ENCODE data around the gene GIMAP1.

Gene GIMAP1

DNA sequence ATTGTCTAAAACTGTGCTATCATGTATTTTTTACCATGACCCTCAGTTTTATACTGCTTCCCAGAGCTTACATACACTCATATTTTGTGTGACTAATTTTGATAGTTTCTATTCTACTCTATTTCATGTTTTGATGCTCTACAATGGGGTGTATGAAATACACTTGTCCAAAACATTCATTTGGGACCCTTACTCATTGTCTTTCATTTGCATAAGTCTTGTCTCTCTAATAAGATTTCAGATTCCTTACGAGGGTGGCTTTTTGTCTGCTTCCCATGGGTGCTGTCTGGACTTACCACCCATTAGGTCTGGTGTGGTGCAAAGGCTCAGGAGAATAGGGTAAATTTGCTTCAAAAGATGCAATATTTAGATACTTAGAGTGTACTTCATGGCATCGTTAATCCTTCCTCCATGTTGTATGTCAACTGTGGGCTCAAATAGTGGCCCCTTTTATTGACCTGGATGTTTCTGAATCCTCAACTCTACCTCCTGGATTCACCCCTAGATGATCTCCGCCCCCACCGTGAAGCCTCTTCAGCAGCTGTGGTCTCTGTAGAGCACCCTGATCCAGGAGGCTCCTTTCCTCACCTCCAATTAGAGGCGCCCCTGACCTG, 17.2 kb downstream of the GIMAP1 start:
- Mint-ChIP-seq H3K9me3 (peaks cover 5% of the 10 kb centered on the region), H3K4me1 (ENCODE audit: low read depth) (peaks cover 90% of the 10 kb centered on the region), H3K36me3 (ENCODE audit: low read depth) (peaks cover 13% of the 10 kb centered on the region), H3K4me3 (peak overlapping the region; percentile 74), H3K27ac (peak overlapping the region; percentile 96), H3K27me3 (no peaks in the 10 kb centered on the region)

DNA sequence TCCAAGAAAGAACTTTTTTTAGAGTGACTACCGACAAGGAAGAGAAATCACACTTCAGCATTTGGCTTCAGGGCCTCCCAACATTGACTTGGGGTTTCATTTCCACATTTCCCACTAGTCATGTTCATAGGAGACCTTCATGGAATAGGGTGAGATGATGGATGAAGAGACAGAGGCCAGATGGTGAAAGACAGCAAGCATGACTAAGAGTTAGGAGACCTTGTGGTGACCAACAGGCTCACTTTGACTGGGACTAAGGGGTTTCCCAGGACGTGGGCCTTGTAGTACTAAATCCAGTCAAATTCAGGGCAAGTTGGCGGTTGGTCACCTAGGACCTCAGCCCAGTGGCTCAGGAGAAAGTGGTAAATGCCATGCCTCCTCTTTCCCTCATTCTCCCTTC, 17.8 kb downstream of the GIMAP1 start:
- Mint-ChIP-seq H3K36me3 (ENCODE audit: low read depth) (peaks cover 15% of the 10 kb centered on the region), H3K4me1 (ENCODE audit: low read depth) (peaks cover 89% of the 10 kb centered on the region), H3K27me3 (no peaks in the 10 kb centered on the region), H3K4me3 (peak overlapping the region; percentile 74), H3K27ac (peak overlapping the region; percentile 96), H3K9me3 (no peaks in the 10 kb centered on the region)

DNA sequence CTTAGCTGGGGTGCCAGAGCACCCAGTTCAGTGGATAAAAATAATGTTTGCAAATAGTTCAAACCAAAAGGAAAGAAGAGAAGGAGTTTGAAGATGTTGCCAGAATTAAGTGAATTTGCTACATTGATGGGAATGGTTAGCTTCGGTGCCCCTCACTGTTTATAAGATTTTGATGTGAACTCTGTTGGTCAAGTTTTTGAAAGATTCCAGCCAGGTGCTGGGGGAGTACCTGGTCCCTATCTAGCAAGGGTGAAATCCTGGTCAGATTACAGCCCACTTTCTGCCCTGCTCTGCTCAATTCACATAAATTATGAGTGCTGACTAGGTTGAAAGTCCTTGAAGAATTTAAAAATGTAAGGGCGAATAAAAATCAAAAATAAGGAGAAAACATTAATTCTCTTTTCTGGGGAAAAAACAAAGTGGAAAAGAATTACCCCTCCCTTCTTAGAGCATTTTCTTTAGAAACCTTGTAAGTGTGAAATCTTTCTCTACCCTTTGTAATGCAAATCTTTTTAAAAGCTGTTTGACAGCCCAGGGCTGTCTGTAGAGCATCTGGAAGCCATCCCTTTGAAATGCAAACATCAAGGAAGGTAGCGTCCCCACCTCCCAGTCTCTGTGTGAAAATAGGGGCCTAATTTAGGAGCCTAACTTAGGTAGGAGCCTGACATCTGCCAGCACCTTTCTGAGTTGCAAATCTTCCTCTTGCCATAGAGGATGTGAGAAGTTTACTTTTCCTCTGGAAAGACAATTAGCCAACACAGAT, 19.4 kb downstream of the GIMAP1 start:
- Mint-ChIP-seq H3K27ac (peak overlapping the region; percentile 96), H3K27me3 (no peaks in the 10 kb centered on the region), H3K36me3 (ENCODE audit: low read depth) (peaks cover 29% of the 10 kb centered on the region), H3K9me3 (no peaks in the 10 kb centered on the region), H3K4me3 (peak overlapping the region; percentile 88), H3K4me1 (ENCODE audit: low read depth) (peaks cover 88% of the 10 kb centered on the region)

DNA sequence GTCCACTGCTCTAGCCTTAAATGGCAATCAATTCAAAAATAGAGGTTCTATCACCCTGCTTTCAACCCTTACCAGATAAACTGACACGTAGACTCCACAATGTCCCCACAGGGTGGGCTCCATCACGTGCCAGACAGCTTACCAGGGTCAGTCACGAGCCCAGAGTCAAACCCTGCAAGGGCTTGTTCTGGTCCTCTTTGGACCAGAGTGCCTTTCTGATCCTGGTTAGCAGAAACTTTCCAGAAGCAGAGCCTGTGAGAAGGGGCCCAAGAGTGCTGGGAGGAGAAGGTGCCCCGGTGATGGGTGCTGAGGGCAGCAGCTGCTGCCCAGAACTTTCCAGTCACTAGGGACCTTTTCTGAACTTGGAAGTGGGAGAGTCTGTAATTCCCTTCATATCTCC, 20.5 kb downstream of the GIMAP1 start:
- H3K4me1 Mint-ChIP-seq (ENCODE audit: low read depth), result peaks cover 90% of the 10 kb centered on the region
- peak overlapping the region; percentile 88 for H3K4me3 Mint-ChIP-seq
- no peaks in the 10 kb centered on the region for H3K9me3 Mint-ChIP-seq
- H3K27ac Mint-ChIP-seq, result peak overlapping the region; percentile 96
- H3K36me3 Mint-ChIP-seq (ENCODE audit: low read depth), result peaks cover 40% of the 10 kb centered on the region
- H3K27me3 Mint-ChIP-seq, result no peaks in the 10 kb centered on the region

DNA sequence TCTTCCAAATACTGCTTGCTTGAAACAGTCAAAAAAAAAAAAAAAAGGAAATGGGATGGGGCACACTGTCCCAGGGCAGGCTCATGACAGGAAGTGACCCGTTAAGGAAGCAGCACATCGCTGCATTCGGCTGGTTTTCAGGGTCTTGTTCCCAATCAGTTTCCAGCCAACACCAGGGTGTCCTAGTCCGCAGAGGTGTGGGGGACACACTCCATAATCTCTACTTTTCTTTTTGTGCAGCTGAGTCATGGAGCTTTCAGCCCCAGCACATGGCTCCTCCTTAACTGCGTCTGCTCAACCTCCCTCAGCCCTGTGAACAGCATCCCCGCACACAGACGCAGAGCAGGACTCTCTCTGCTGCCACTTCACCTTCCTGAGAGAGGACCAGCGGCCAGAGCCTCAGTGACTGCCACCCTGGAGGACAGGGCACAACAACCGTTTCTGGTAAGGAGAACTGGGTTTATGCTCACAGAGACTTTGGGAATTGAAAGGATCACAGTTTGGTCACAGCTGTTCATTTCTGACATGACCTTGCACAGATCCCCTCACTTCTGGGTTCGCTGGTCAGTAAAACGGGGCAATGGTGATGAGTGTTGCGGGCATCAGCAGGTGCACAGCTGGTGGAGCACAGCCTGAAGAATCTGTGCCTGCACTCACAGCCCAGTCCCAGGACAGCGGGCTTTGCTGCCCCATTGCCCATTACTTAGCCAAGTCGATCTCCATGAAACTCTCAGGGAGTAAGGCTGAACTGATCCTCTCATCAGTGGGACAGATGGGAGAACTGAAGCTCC, 21.0 kb downstream of the GIMAP1 start, which contains the start of gene GIMAP5:
TSS of gene GIMAP5 (plus strand) at position 154 of the 791 bp plus-strand sequence. CDS start 3,467 bp downstream, outside the sequence.
- peaks cover 46% of the 10 kb centered on the region for H3K36me3 Mint-ChIP-seq (ENCODE audit: low read depth)
- no peaks in the 10 kb centered on the region for H3K27me3 Mint-ChIP-seq
- peaks cover 90% of the 10 kb centered on the region for H3K4me1 Mint-ChIP-seq (ENCODE audit: low read depth)
- H3K9me3 Mint-ChIP-seq, result no peaks in the 10 kb centered on the region
- H3K4me3 Mint-ChIP-seq, result peak within 1 kb of the TSS; percentile 88
- peak within 1 kb of the TSS; percentile 96 for H3K27ac Mint-ChIP-seq

DNA sequence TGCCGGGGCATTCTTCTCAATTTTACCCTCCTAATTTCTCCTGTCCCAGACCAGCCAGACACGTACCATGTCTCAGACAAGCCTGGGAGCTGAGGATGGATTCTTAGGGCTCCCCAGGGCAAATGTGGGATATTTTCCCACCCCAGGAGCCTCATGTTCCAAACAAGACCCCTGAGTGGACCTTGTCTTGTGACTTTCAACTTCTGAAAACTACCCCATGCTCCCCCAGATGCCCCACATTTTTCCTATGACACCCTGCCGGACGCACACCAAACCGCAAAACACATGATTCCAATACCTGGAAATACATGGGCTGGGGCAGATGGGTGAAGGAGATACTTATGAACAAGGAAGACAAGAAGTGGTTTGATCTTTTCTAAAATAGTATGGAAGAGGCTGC, 21.7 kb downstream of the GIMAP1 start:
- H3K27me3 Mint-ChIP-seq, result no peaks in the 10 kb centered on the region
- peak overlapping the region; percentile 96 for H3K27ac Mint-ChIP-seq
- peak overlapping the region; percentile 88 for H3K4me3 Mint-ChIP-seq
- H3K9me3 Mint-ChIP-seq, result no peaks in the 10 kb centered on the region
- H3K36me3 Mint-ChIP-seq (ENCODE audit: low read depth), result peaks cover 52% of the 10 kb centered on the region
- H3K4me1 Mint-ChIP-seq (ENCODE audit: low read depth), result peaks cover 90% of the 10 kb centered on the region

DNA sequence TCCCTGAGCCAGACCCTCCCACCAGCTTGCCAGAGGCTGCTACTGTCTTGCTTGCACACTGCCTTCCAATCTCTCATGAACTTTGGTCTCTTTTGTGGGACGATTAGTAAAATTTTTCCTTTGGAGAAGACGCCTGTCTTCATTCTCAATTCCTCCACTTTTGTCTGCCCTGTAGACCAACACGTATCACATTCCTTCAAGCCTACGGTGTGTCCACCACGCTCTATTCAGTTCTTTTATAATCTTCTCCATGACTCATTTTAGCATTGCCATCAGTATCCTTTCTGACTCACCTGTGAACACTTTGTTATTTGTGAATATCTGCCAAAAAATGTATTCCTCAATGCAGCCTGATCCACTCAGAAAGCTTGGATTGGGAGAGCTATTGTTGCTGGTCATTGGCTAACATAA, 22.2 kb downstream of the GIMAP1 start:
- no peaks in the 10 kb centered on the region for H3K9me3 Mint-ChIP-seq
- H3K27me3 Mint-ChIP-seq, result no peaks in the 10 kb centered on the region
- H3K4me1 Mint-ChIP-seq (ENCODE audit: low read depth), result peaks cover 90% of the 10 kb centered on the region
- H3K36me3 Mint-ChIP-seq (ENCODE audit: low read depth), result peaks cover 57% of the 10 kb centered on the region
- peak overlapping the region; percentile 88 for H3K4me3 Mint-ChIP-seq
- peak overlapping the region; percentile 96 for H3K27ac Mint-ChIP-seq

DNA sequence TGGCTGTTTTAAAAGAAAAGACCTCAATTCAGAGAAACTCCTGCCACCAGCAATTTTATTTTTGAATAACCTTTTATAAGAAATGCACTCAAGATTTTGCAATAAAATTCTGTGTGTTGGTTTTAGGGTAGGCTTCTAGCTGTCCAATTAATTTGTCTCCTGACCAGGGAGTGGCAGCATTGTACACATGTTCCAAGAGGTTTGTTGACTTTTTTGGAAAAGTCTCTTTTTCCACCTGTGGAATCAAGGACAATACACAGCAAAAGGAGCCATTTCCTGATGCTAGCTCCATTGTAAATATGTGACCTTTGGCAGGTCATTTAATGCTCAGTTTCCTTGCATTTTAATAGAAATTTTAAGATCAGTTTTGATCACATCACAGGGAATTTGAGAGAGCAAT, 22.6 kb downstream of the GIMAP1 start:
- Mint-ChIP-seq H3K27me3 (no peaks in the 10 kb centered on the region), H3K4me3 (peak overlapping the region; percentile 88), H3K4me1 (ENCODE audit: low read depth) (peaks cover 90% of the 10 kb centered on the region), H3K27ac (peak overlapping the region; percentile 96), H3K36me3 (ENCODE audit: low read depth) (peaks cover 61% of the 10 kb centered on the region), H3K9me3 (no peaks in the 10 kb centered on the region)

DNA sequence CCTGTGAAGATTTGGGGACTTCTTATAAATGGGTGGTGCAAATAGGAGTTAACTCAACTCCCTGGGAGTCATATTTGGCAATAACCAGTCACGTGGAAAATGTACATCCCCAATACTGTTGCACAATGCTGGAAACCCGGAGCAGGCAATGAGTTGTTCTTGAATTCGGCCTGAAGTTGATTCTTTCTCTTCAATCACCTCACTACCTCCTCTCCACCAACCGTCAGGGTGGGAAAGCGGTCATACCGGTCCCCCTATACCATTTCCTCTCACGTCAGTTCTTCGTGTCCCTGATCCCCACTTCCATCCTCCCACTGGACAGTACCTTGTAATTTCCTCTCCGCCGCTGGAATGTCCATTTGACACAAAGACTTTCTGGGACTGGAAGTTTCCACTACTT, 23.6 kb downstream of the GIMAP1 start:
- Mint-ChIP-seq H3K9me3 (no peaks in the 10 kb centered on the region), H3K27ac (peak overlapping the region; percentile 97), H3K4me3 (peak overlapping the region; percentile 88), H3K36me3 (ENCODE audit: low read depth) (peaks cover 71% of the 10 kb centered on the region), H3K4me1 (ENCODE audit: low read depth) (peaks cover 90% of the 10 kb centered on the region), H3K27me3 (no peaks in the 10 kb centered on the region)

DNA sequence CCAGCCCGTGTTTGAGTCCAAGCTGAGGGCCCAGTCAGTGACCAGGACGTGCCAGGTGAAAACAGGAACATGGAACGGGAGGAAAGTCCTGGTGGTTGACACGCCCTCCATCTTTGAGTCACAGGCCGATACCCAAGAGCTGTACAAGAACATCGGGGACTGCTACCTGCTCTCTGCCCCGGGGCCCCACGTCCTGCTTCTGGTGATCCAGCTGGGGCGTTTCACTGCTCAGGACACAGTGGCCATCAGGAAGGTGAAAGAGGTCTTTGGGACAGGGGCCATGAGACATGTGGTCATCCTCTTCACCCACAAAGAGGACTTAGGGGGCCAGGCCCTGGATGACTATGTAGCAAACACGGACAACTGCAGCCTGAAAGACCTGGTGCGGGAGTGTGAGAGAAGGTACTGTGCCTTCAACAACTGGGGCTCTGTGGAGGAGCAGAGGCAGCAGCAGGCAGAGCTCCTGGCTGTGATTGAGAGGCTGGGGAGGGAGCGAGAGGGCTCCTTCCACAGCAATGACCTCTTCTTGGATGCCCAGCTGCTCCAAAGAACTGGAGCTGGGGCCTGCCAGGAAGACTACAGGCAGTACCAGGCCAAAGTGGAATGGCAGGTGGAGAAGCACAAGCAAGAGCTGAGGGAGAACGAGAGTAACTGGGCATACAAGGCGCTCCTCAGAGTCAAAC, 26.0 kb downstream of the GIMAP1 start:
- Mint-ChIP-seq H3K27ac (peak overlapping the region; percentile 83), H3K4me3 (peak overlapping the region; percentile 88), H3K4me1 (ENCODE audit: low read depth) (peaks cover 87% of the 10 kb centered on the region), H3K9me3 (no peaks in the 10 kb centered on the region), H3K36me3 (ENCODE audit: low read depth) (peaks cover 77% of the 10 kb centered on the region), H3K27me3 (no peaks in the 10 kb centered on the region)

DNA sequence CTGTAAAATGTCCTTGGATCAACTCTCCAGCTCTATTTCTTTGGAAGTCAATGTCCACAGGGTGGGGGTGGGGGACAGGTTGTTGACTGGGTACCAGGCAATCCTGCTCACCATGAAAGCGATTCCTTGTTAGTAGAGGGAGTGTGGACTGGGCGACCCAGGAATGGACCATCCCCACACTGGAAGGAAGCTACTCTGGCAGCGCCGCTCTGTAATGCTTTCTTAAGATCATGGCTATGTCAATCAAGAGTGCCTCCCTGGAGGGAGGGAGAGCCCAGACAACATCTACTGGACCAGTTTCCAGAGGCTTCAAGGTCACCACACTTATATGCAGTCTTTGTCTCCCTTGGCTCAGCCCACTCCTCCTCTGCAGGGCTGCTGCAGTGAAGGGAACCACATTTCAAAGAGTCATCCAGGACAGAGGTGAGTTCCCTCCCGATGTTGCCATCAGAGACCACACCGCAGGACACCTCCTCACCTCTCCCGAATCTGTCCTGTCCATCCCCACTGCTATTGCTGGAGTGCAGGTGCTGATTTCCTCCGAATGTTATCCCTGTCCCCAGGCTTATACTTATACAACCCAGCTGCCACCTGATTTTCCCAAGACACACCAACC, 27.7 kb downstream of the GIMAP1 start:
- Mint-ChIP-seq H3K4me3 (peak overlapping the region; percentile 88), H3K27ac (peak overlapping the region; percentile 83), H3K27me3 (no peaks in the 10 kb centered on the region), H3K36me3 (ENCODE audit: low read depth) (peaks cover 63% of the 10 kb centered on the region), H3K9me3 (no peaks in the 10 kb centered on the region), H3K4me1 (ENCODE audit: low read depth) (peaks cover 95% of the 10 kb centered on the region)

DNA sequence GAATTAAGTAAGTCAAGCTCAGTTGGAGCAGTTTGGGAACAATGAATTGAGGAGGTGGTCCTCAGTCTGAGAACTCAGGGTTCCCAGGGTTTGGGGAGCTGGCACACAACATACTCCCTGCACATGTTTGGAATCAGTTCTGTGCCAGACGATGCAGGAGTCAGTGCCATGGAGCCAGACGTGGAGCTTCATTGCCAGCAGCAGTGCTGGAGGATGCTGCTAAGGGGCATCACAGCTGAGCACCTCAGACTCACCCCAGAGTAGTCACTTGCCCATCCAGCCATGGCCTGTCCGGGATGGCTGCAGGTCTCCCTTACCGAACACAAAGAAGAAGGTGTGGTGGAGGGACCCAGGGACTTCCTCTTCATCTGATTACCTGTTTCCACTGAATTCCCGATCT, 28.7 kb downstream of the GIMAP1 start:
- peaks cover 55% of the 10 kb centered on the region for H3K36me3 Mint-ChIP-seq (ENCODE audit: low read depth)
- H3K4me3 Mint-ChIP-seq, result peak overlapping the region; percentile 88
- no peaks in the 10 kb centered on the region for H3K27me3 Mint-ChIP-seq
- H3K9me3 Mint-ChIP-seq, result no peaks in the 10 kb centered on the region
- peak overlapping the region; percentile 83 for H3K27ac Mint-ChIP-seq
- H3K4me1 Mint-ChIP-seq (ENCODE audit: low read depth), result peaks cover 97% of the 10 kb centered on the region

DNA sequence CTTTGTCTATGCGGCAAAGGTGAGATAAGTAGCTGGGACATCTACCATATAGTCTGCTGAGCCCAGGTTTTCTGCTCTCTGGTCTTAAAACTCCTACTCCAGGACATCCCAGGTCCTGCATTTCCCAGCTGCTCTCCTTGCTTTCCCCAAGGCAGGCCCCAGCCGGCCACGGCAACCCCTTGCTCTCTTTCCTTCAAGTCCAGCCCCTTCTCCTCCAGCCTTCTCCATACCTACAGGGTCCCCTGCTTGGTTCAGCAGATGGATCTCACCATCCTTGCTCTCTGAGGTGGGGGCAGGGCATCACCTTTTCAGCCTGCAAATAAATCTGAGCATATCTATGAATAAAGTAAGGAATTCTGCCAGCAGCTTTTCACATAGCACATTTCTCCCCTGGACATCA, 29.5 kb downstream of the GIMAP1 start:
- Mint-ChIP-seq H3K4me1 (ENCODE audit: low read depth) (peaks cover 97% of the 10 kb centered on the region), H3K27ac (peak overlapping the region; percentile 78), H3K36me3 (ENCODE audit: low read depth) (peaks cover 47% of the 10 kb centered on the region), H3K27me3 (no peaks in the 10 kb centered on the region), H3K4me3 (peak overlapping the region; percentile 88), H3K9me3 (no peaks in the 10 kb centered on the region)

DNA sequence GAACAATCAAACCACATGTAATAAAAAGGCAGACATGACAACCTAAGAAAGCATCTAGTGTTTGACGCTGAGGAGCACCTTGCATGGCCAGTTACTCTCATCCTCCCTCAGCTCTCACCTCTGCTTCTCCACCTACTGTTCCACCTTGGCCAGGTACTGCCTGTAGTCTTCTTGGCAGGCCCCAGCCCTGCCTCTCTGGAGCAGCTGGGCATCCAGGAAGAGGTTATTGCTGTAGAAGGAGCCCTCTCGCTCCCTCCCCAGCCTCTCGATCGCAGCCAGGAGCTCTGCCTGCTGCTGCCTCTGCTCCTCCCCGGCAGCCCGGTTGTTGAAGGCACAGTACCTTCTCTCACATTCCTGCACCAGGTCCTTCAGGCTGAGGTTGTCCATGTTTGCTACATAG, 30.5 kb downstream of the GIMAP1 start:
- peak overlapping the region; percentile 22 for H3K4me3 Mint-ChIP-seq
- peaks cover 37% of the 10 kb centered on the region for H3K36me3 Mint-ChIP-seq (ENCODE audit: low read depth)
- peak overlapping the region; percentile 74 for H3K27ac Mint-ChIP-seq
- H3K9me3 Mint-ChIP-seq, result no peaks in the 10 kb centered on the region
- H3K27me3 Mint-ChIP-seq, result no peaks in the 10 kb centered on the region
- peaks cover 94% of the 10 kb centered on the region for H3K4me1 Mint-ChIP-seq (ENCODE audit: low read depth)
